Embryonic facial prominence (tissue), 1 donor: ENCODE data around the gene RHOBTB3.
"Not testable (repeated sequence)": the region's sequence is repeated elsewhere in the genome, so short reads cannot be mapped to it uniquely, and the experiment has no call there.

Experiments used
- DNase-seq: peaks from one replicate; pipeline ENCODE4 v3.0.0-alpha.2; 2016; ENCODE audit errors: extremely low spot score

Gene RHOBTB3

DNA sequence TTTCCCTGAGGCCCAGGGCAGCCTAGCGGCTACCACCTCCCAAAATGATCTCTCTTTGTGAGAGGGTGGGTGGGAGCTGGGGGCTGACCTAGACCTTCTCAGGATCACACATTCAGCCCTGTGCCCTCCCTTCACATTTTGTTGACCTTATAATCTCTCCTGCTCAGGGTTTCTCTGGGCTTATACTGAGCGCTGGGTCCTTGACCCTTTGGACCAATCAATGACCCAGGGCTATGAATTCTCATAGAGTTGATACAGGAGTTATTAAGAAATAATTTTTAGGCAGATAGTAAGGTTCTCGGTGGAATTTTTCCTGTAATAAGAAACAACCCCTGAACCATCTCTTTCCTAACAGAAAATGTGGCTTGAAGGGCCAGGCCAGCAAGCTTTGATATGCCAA, 69.4 kb downstream of the RHOBTB3 start:
- no peak for DNase-seq

DNA sequence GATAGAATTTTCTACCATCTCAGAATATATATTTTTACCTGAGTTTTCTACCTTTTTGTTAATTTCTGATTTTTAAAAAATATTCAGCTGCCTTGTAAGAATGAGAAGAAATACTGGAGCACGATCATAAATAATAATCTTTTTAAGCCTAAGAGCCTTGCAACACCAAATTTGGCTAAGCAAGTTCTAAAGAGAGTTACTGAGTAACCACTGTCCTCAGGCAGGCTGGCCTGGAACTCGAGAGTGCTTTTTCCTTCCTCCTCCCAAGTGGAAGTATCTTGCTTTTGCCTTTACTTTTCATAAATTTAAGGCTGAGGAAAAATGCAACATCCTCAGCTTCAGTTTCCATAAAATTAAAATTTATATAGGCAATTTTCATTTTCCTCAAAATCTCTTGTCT, 70.4 kb downstream of the RHOBTB3 start:
- no peak for DNase-seq

DNA sequence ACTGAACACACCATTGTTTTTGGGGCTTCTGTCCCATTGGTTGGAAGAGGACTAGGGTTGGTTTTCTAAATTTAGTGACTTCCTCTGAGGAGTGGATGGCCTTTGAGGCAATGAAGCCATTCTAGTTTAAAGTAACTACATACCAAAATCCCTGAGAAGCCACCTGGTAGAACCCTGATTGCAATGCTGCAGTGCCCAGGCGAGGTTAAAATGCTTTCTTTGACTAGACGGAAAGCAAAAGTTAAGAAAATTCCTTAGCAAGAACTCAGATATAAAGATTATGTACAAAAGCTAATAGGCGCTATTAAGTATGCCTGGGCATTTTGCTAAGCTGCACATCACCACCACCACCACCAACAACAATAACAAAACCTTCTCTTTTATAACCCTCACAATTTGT, 70.8 kb downstream of the RHOBTB3 start:
- DNase-seq, result no peak

DNA sequence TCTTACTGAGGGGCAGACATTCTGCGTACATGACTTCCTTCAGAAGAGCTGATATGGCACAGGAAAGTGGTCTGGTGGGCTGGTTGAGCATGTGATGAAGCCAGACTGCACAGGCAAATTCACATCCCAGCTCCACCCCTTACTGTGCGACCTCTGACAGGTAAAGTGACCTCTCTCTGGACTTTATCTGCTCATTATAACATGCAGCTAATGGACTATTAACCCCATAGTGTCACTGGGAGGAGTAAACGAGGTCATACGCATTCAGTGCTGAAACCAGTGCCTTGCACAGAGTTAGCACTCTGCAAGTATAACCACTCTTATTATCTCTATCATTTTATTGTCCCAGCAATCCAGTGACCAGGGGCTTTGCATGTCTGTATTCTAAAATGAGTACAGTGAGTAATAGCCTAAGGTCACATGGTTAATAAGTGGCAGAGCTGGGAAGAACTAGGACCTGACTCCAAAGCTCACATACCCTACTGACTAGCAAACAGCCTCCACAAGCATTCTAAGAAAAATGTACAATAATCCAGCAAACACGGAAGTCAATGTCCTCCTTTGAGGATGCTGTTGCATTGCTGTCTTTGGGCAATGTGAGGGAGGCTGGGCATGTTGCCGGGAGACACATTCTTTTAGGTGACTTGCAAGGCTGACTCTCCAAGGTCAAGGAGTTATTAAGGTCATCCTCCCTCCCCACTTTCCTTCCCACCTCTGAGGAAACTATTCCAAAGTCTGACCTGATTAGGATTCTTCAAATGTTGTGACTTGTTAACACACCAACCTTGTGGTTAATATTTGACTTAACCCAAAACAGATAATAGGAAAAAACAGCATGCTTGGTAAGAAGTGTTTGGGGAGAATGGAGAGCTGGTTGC, 72.4 kb downstream of the RHOBTB3 start:
- no peak for DNase-seq

DNA sequence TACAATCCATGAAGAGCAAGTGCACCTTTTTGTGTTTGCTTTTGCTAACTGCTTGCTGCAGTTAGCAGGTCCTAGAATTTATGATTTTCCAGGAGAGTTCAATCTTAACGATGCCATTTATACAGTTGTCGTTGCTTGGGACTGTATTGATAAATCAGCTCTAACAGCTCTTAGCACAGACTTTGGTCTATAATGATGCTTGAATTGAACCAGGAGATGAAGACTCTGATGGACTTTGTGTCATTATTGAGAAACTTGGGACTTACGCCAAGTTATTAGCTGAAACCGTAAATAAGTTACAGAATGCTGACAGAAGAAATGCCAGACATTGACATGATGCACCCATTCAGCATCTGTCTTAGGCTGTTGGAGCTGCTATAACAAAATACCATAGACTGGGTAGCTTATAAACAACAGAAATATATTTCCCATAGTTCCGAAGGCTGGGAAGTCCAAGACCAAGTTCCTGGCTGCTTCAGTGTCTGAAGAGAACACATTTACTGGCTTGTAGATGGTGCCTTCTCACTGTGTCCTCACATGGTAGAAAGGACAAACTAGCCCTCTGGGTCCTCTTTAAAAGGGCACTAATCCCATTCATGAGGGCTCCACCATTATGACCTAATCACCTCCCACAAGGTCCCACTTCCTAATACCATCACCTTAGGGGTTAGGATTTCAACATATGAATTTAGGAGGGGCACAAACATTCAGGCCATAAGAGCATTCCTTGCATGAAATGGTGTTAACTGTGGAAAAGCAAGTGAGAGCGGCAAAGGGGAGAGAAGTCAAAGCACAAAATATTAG, 73.8 kb downstream of the RHOBTB3 start:
- no peak for DNase-seq

DNA sequence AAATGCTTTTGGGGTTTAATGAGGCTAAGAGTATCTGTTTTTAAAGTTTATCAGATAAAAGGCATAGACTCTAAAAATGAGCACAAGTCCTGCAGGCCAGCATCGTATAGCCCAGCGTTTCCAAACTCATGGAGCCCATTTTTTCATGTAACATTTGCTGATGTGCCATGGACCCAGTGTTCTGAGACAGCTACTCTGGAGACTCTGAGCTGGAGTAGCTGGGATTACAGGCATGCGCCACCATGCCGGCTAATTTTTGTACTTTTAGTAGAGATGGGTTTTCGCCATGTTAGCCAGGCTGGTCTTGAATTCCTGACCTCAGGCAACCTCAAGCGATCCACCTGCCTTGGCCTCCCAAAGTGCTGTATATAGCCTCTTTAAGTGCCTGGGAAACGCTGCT, 75.6 kb downstream of the RHOBTB3 start:
- no peak for DNase-seq

DNA sequence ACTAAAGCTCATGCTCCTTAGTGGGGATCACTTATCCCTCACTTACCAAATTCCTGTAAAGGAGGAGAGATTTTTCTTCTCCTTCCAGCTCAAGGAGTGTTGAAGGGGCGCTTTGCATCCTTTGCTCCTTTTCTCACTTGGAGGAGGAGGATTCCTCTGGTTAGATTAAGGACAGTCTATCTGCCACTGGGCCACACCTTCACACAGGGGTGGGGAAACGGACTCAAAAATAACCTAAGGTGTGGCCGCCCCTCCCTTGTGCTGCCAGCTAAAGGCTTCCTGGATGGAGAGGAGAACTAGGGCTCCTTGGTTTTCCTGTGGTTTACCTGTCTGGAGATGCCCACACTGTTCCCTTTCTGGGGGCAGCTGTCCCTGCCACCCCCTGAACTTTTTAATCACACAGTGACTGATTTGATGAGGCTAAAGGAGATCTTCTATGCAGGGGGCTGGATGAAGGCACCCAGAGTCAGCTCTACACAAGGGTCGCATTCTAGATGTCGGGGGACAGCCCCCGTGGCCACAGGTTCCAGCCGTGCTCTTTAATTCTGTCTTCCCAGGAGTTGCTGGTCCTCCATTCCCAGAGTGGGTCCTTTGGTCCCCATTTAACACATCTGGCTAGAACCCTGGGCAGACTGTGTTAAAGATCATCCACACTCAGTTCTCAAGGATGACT, 77.0 kb downstream of the RHOBTB3 start:
- DNase-seq, result no peak

DNA sequence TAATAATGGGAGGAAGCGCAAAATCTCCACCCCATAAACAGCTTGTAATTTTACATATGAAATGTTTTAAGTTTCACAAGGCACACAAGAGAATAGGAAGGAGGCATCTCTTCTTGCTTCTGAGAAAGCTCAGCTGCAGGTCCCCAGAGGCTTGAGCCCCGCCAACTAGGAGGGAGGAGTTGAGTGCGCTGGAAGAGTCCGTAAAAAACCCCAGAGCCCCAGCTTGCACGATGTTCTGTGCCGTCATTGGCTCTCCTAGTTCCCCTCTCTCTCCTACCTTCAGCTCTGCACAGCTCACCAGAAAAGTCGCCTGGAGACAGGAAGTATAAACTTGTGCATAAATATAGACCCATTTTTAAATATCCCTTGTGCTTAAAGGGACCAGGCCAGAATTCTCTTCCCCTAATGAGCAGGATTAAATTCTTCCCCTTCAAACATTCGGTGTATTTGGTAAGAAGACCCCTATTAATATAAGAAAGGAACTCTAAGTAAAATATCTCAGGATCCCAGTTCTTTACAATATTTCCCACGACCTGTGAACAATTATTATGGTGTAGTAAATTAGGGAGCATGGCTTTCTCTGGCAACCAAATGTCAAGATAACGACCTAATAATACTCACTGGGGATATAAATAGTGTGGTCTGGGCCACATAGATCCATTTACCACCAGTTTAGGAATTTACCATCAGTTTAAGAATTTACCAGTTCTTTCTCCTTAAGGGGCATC, 77.7 kb downstream of the RHOBTB3 start:
- DNase-seq, result no peak

DNA sequence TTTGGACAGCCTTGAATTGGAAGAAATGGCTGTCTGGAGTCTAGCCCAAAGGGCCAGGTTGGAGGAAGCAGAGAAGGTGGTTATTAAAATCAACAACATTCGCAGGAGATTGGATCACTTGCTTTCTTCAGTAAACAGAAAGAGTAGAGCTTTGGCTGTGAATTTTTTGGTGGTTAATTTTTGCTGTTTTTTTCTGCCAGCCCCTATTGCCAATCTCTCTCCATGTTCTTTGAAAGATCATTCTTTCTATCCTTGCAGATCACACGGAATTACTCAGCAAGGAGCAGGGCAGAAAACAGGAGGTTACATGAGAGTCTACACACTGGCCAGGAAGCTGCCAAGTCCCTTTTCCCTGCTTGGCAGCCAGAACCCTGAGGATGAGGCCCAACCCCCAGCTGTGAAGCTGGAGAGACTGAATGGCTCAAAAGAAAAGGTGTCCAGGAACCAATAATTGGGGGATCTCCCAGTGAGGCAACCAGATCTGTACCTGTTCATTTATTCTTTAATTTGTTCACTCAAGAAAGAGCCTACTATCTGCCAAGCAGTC, 78.4 kb downstream of the RHOBTB3 start:
- DNase-seq, result no peak

DNA sequence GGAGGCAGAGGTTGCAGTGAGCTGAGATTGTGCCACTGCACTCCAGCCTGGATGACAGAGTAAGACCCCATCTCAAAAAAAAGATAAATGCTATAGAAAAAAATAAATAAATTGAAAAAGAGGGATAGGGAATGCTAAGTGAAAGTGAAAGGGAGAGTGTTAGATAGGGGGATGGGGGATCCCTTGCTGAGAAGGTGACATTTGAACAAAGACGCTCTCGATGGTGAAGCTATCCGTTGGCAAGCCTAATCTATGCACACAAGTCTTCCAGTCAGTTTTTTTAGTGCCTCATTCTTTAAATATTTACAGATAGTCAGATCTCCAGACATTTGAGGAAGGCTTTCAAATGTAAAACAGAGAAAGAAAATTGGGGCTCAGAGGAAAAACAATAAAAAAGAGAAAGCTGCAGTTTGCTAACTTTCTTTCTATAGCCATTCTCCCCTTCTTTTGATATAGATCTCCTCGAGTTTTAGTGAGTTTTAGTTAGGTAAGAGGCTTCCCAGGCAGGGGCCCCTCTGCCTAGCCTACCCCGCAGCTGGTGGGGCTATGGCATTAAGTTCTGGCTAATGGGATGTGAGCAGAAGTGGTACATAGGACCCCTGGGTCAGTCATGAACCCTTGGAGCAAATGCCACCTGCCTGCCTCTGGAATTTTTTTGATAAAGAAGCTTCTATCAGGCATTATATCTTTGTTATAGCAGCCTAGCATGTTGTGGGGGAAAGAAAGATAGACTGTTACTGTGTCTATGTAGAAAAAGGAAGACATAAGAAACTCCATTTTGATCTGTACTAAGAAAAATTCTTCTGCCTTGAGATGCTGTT, 79.4 kb downstream of the RHOBTB3 start:
- DNase-seq, result no peak

DNA sequence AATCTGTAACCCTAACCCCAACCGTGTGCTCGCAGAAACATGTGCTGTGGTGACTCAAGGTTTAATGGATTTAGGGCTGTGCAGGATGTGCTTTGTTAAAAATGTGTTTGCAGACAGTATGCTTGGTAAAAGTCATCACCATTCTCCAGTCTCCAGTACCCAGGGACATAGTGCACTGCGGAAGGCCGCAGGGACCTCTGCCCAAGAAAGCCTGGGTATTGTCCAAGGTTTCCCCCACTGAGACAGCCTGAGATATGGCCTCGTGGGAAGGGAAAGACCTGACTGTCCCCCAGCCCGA, 79.9 kb downstream of the RHOBTB3 start:
- not testable (repeated sequence) for DNase-seq

DNA sequence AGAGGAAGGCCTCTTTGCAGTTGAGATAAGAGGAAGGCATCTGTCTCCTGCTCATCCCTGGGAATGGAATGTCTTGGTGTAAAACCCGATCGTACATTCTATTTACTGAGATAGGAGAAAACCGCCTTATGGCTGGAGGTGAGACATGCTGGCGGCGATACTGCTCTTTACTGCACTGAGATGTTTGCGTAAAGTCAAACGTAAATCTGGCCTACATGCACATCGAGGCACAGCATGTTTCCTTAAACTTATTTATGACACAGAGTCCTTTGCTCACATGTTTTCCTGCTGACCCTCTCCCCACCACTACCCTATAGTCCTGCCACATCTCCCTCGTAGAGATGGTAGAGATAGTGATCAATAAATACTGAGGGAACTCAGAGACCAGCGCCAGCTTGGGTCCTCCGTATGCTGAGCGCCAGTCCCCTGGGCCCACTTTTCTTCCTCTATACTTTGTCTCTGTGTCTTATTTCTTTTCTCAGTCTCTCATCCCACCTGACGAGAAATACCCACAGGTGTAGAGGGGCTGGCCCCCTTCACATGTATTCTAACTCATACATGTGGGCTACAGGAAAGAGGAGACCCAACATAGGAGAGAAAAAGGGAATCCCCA, 80.4 kb downstream of the RHOBTB3 start:
- DNase-seq, result not testable (repeated sequence)

DNA sequence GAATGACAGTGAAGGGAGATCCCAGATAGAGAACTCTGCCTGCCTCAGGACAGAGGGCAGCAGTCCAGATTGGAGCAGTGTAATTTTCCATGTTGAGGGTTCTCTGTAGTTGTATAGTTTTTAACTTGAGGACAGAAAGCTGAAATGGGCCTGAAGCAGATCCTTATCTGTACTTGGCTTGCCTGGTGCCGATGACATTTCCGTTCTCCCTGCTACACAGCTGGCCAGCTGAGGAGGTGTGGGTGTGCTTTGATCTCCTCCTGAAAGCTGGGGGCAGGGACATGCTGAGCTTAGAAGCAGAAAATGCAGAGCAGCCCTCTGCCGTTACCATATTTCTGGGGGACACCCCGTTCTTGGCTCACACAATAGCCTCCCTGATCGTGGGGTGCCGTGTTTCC, 80.9 kb downstream of the RHOBTB3 start:
- no peak for DNase-seq

DNA sequence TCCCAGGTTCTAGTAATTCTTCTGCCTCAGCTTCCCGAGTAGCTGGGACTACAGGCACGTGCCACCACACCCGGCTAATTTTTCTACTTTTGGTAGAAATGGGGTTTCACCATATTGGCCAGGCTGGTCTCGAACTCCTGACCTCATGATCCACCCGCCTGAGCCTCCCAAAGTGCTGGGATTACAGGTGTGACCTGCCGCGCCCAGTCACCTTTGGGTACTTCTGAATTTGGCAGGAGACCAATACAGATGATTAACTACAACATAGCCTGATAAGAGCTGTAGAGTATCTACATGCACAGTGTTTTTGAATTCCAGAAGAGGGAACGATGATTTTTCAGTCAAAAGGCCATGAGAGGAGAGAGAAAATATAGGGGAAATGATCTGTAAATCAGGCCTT, 81.9 kb downstream of the RHOBTB3 start:
- DNase-seq, result not testable (repeated sequence)

DNA sequence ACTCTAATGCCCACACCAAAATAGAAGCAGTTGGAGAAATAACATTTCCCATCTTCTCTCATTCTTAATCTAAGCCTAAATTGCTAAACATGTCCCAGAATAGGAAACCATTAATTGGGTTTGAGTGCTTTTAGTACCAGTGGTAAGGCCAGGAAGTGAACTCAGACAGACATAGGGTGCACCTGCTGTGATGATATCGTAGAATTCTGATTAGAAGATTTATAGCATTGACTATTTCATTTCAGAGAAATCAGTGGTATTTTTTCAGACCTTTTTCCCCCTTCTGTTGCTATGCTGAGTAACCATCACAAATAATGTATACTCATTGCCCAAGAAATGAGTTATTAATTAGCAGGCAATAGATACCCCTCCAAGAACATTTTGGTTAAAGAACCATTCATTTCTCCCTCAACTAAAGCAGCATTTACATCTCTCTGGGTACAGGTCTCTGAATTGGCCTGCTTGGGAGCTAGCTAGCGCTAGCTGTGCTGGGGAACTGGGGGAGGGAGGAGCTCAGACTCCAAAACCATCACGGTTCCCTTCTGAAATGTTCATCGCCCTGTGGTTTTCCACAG, 84.1 kb downstream of the RHOBTB3 start:
- no peak for DNase-seq

DNA sequence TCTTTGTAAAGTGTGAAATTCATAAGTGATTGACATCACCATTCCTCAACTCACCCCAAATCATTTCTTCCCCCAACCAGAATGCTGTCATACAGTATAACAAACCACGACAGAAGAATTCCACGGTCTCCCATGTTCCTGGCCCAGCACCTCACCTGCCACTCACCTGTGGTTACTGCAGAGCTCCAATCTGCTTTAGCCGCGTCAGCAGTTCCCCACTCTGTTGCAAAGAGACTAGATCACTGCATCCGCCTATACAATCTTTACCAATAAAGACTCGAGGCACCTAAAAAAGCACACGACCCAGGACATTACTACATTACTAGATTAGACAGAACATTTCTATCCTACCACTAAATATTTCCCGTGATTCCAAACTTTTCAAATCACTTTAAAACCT, 85.2 kb downstream of the RHOBTB3 start:
- no peak for DNase-seq

DNA sequence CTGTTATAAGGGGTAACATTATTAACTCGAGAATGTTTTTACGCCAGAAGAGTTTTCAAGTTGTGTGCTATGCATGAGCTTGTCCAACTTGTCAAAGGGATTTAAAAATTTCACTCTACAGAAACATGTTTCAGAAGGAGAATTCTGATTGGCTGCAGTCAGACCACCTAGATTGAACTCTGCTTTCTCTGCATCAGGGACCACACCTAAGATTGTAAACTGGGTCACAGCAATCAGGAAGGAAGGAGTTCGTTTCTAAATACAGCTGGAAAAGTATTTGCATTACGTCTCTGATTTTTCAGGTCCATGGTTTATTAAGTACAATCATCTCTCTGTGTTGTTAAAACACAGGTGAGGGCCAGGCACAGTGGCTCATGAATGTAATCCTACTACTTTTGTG, 85.6 kb downstream of the RHOBTB3 start:
- DNase-seq, result no peak

DNA sequence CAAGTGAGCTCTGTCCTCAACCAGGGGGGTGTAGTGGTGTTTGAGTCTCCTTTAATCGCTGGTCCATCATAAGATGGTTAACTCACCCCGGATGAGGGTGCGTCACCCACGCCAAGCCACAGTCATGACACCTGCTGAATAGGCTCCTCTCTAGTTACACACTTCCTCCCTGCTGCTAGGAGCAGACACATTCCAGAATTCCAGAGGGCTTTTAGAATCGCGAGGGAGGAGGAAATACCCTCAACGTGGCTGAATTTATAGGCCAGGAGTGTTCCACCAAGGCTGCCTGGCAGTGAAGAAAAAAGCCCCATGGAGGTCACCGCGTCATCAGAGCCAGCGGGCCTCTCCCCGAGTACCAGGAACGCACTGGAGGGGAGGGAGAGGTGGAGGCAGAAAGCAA, 86.3 kb downstream of the RHOBTB3 start:
- no peak for DNase-seq

DNA sequence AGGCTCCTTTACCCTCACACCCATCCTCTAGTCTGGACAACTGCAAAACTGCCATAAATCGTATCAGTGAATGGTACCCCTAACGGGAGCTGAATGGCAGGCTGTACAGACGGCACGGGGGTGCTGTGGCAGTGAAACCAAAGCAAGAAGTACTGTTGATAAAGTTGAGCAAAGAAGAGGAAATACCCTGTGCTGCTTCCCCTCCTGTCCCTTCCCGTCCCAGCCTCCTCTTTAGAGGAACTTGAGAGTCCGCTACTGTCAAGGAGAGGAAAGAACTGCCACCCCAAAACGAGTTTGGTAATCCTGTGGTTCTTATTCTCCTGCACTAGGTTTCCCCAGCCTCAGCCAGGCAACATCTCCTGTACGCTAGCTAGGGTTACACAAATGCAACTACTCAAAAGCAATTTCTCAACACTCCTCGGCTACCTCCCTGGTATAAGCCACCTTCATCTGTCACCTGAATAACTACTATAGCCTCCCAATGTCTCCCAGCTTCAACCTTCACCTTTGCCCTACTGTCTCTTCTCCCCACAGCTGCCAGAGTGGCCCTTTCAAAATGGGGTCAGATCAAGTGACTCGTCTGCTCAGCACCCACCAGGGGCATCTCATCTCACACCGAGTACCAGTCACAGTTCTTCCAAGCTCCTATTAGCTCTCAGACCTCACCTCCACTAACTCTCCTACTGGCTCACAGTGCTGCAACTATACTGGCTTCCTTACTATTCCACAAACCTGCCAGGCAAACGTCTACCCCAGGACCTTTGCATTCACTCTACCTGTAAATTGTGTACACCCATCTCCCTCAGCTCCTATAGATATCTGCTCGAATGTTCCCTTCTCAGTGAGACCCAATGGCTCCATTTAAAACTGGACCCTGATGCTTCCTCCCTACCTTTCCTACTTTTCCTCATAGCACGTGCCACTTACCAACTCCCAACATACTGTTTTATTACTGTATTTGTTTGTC, 87.3 kb downstream of the RHOBTB3 start:
- no peak for DNase-seq
